K562 (cell line): ENCODE results near the gene ITGAE. TPM values are rescaled to one million over a fixed set of nuclear protein-coding genes. Genes with fewer than 3 reads are reported as not detected.

ENCODE experiments used
- HDGF ChIP-seq: fragments of 450-650 bp; IDR thresholded peaks from 2 replicates; pipeline ENCODE4 v1.6.1; 2016
- HNRNPLL ChIP-seq: fragments of 200-400 bp; formaldehyde crosslinking; IDR thresholded peaks from 2 replicates; pipeline ENCODE4 v1.6.1; 2017; ENCODE audit warnings: low read length, low read depth, mild to moderate bottlenecking; ENCODE audit not compliant: poor library complexity, severe bottlenecking
- MITF ChIP-seq: IDR thresholded peaks from 2 replicates; pipeline ENCODE4 v1.6.1; 2014; ENCODE audit warnings: antibody characterized with exemption
- PHF20 ChIP-seq: fragments of 450-650 bp; IDR thresholded peaks from 2 replicates; pipeline ENCODE4 v1.6.1; 2018; ENCODE audit not compliant: partially characterized antibody
- POLR2B ChIP-seq: fragments of 450-650 bp; IDR thresholded peaks from 2 replicates; pipeline ENCODE4 v1.6.1; 2018; ENCODE audit warnings: low read depth; ENCODE audit not compliant: partially characterized antibody
- RBM34 ChIP-seq: fragments of 200-400 bp; formaldehyde crosslinking; IDR thresholded peaks from 2 replicates; pipeline ENCODE4 v1.6.1; 2018; ENCODE audit warnings: low read length, borderline replicate concordance; ENCODE audit not compliant: insufficient read depth
- SMC3 ChIP-seq: conservative IDR thresholded peaks from 2 replicates; pipeline ENCODE4 v1.6.1; 2011; ENCODE audit warnings: low read depth, low read length, improper control_type of control experiment; ENCODE audit not compliant: insufficient read depth
- TCFL5 ChIP-seq: fragments of 250-450 bp; sonication (Bioruptor Pico); conservative IDR thresholded peaks from 2 replicates; pipeline ENCODE4 v1.6.1; 2021; ENCODE audit warnings: mild to moderate bottlenecking, moderate library complexity, matching md5 sums
- ZC3H4 ChIP-seq: sonication (generic); formaldehyde crosslinking; IDR thresholded peaks from 2 replicates; pipeline ENCODE4 v1.9.0; 2021; ENCODE audit warnings: missing genetic modification reagents, borderline replicate concordance
- ZNF318 ChIP-seq, 2 experiments: fragments of 450-650 bp; IDR thresholded peaks; 2 replicates each; pipeline ENCODE4 v1.6.1; 2016; ENCODE audit warnings: mild to moderate bottlenecking in 2 of 2, borderline replicate concordance in 1 of 2, low read depth in 1 of 2, moderate library complexity in 1 of 2
- ZNF764 ChIP-seq: fragments of 250-450 bp; sonication (Bioruptor Pico); IDR thresholded peaks from 2 replicates; pipeline ENCODE4 v1.4.0; 2020; ENCODE audit warnings: low read depth, mild to moderate bottlenecking, moderate library complexity
- polyA plus RNA-seq, 8 experiments: library from polyadenylated mRNA; depleted of rRNA in 4 of 8; stranded (reverse) in 5 of 8; unstranded in 3 of 8; fragments of >200 nt; fragmentation: Nextera tagmentation in 2 of 8; fragmentation: Illumina TruSeq in 1 of 8; extraction: Ambion mirVana in 2 of 8; extraction: Trizol in 1 of 8; gene quantifications; 2 replicates each; pipeline versions ENCODE4 v1.2.1 to v1.2.3, GENCODE V29; 2011 to 2014; ENCODE audit warnings: inconsistent platforms in 1 of 8, missing spikeins in 1 of 8
- total RNA-seq, 7 experiments: library from RNA; depleted of rRNA in 6 of 7; stranded (reverse); fragments of >200 nt in 6 of 7; fragmentation: Illumina TruSeq in 2 of 7; extraction: Trizol in 2 of 7; gene quantifications; 2 replicates each; pipeline versions ENCODE4 v1.2.1 to v1.2.3, GENCODE V29; 2011 to 2021; ENCODE audit warnings: low replicate concordance in 1 of 7
- TF ChIP-seq, protein P1 (sequence below): fragments of 450-650 bp; formaldehyde crosslinking; IDR thresholded peaks from 2 replicates; pipeline ENCODE4 v1.4.0; 2020; ENCODE audit warnings: mild to moderate bottlenecking, moderate library complexity
- TF ChIP-seq, protein P2 (sequence below): sonication (generic); formaldehyde crosslinking; IDR thresholded peaks from 2 replicates; pipeline ENCODE4 v1.8.1; 2023; ENCODE audit warnings: mild to moderate bottlenecking, missing genetic modification reagents

The ITGAE gene
- total and polyA plus RNA-seq, 9 of the 15 experiments (the other 6 are each of a cell fraction or from before 2014, with no cell fraction given) = 14.8 to 160 (median 27.0) TPM

- no peak for TF ChIP-seq ZNF318 (IDR thresholded peaks at IDR 0.05; ENCODE audit: borderline replicate concordance in 1 of 2, low read depth in 1 of 2)
- TF ChIP-seq HDGF = no peak
- peak; percentile 51 for TF ChIP-seq PHF20
- TF ChIP-seq POLR2B = peak; percentile 73
- TF ChIP-seq SMC3 = no peak
- TF ChIP-seq, protein P1, sequence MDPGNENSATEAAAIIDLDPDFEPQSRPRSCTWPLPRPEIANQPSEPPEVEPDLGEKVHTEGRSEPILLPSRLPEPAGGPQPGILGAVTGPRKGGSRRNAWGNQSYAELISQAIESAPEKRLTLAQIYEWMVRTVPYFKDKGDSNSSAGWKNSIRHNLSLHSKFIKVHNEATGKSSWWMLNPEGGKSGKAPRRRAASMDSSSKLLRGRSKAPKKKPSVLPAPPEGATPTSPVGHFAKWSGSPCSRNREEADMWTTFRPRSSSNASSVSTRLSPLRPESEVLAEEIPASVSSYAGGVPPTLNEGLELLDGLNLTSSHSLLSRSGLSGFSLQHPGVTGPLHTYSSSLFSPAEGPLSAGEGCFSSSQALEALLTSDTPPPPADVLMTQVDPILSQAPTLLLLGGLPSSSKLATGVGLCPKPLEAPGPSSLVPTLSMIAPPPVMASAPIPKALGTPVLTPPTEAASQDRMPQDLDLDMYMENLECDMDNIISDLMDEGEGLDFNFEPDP (CRISPR knock-in tag) = no peak
- TF ChIP-seq TCFL5 (CRISPR knock-in tag) = no peak
- TF ChIP-seq, protein P2, sequence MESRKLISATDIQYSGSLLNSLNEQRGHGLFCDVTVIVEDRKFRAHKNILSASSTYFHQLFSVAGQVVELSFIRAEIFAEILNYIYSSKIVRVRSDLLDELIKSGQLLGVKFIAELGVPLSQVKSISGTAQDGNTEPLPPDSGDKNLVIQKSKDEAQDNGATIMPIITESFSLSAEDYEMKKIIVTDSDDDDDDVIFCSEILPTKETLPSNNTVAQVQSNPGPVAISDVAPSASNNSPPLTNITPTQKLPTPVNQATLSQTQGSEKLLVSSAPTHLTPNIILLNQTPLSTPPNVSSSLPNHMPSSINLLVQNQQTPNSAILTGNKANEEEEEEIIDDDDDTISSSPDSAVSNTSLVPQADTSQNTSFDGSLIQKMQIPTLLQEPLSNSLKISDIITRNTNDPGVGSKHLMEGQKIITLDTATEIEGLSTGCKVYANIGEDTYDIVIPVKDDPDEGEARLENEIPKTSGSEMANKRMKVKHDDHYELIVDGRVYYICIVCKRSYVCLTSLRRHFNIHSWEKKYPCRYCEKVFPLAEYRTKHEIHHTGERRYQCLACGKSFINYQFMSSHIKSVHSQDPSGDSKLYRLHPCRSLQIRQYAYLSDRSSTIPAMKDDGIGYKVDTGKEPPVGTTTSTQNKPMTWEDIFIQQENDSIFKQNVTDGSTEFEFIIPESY (CRISPR knock-in tag) = peak; percentile 58; the same call in 1 of the 2 replicates
- no peak for TF ChIP-seq ZNF764 (CRISPR knock-in tag)
- 0 out of 2 replicates have a peak, but pooled peaks have one; percentile 68 for TF ChIP-seq ZC3H4 (CRISPR knock-in tag)
- TF ChIP-seq HNRNPLL = no peak
- no peak for TF ChIP-seq RBM34
- no peak for TF ChIP-seq MITF
These were observed 77.2 kb downstream of the ITGAE start, which contains the start of gene HASPIN (continued) for GRCh38 chr17:3723556-3724377.
